ENCODE data around the gene RALGAPA2.

The RALGAPA2 gene

GRCh38 chr20:20491784-20492264 is 220.6 kb downstream of the RALGAPA2 start:
- DNase-seq, result no peak

DNA sequence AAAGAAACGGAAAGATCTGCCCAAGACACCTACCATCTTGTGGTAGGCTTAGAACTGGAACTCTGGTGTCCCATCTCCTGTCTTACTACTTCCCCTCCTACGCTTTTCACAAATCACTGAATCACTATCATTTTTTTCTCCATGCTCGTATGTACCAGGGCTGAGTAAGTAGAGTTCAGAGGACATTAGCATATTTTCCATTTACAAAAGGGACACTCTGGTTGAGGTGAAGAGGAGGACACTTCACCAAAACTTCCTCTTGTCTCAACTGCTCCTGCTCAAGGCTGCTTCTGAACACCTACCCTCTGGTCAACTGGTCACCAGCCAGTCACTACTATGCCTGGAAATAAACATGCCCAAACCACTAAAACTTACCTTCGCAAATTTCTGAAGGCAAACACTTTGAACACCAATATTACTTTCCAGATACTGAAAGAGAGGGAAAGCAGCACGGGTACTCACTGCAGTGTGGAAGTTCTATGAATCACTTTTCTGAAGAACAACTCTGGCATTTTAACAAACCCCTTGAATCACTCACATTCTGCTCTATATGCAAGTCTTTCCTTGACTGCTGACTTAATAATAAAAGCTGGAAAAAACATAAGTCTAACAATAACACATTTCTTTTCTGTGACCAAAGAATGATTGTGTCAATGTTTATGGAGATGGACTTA is 221.2 kb downstream of the RALGAPA2 start:
- no peak for DNase-seq

- DNase-seq, result no peak
These were observed 221.8 kb downstream of the RALGAPA2 start for GRCh38 chr20:20490673-20491072.

DNA sequence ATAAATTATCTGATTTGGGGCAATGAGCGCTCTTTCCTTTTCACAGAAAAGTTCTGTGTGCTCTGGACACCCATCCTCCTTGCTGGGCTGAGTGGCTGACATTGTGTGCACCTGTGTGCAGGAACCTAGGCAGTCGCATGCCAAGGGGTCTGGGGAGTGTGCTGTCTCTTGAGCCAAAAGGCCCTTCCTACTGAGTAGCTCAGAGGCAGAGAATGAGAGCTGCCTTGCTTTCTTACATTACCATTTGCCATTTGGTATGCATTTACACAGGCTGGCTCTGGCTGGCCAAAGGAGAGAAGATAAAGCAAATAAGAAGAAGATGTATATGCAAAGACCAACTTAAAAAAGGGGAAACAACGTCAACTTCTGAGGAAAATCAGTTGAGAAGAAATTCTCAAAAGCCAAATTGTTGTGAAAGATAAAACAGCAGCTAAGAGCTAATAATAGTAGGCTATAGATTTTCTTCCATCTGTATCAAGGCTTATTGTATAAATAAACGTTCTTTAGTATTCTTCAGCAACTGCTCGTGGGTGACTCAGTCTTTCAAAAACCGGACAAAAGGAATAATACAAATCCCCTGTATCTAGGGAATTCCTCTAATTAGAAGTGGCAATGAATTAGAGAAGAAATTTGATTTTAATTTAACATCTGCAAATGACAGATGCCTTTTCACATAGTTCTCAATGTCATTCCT is 222.6 kb downstream of the RALGAPA2 start:
- no peak for DNase-seq

DNA sequence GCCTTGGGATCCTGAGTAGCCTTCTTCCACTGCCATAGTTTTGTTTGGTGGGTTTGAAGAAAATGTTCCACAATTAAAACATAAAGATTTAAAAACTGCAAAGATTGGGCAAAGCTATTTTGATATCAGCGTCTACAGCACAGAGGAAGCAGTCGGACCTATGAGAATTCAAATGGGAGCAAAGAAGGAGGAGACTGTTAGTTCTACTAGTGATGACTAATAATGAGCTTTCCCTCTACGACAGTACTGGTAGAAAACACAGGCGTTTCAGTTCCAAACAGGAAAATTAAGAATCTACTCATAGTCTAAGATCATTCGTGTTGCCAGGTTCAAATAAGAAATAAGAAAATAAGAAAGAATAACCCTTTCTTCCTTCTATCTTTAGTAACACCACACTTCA is 223.4 kb downstream of the RALGAPA2 start:
- no peak for DNase-seq

- no peak for DNase-seq
These were observed 224.1 kb downstream of the RALGAPA2 start for GRCh38 chr20:20488388-20488787.

DNA sequence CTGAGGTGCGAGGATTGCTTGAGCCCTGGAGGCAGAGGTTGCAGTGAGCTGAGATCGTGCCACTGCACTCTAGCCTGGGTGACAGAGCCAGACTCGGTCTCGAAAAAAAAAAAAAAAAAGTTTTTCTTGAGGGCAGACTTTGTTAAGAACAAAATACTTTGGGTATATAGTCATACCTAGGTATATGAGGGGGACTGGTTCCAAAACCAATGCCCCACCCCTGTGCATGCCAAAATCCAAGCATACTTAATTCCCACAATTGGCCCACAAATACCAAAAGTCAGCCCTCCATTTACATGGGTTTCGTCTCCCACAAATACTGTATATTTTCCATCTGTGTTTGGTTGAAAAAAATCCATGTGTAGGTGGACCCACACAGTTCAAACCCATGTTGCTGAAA is 224.6 kb downstream of the RALGAPA2 start:
- no peak for DNase-seq

- DNase-seq, result no peak
These were observed 229.1 kb downstream of the RALGAPA2 start for GRCh38 chr20:20483328-20483727.

- no peak for DNase-seq
These were observed 230.0 kb downstream of the RALGAPA2 start for GRCh38 chr20:20482453-20482852.

- no peak for DNase-seq
These were observed 231.8 kb downstream of the RALGAPA2 start for GRCh38 chr20:20480689-20481088.

- DNase-seq, result no peak
These were observed 232.3 kb downstream of the RALGAPA2 start for GRCh38 chr20:20480126-20480525.

- no peak for DNase-seq
These were observed 234.9 kb downstream of the RALGAPA2 start for GRCh38 chr20:20477444-20478041.

- DNase-seq, result no peak
These were observed 235.9 kb downstream of the RALGAPA2 start for GRCh38 chr20:20476504-20476903.

- no peak for DNase-seq
These were observed 238.8 kb downstream of the RALGAPA2 start for GRCh38 chr20:20473657-20474056.

- DNase-seq, result no peak
These were observed 239.7 kb downstream of the RALGAPA2 start for GRCh38 chr20:20472684-20473274.

DNA sequence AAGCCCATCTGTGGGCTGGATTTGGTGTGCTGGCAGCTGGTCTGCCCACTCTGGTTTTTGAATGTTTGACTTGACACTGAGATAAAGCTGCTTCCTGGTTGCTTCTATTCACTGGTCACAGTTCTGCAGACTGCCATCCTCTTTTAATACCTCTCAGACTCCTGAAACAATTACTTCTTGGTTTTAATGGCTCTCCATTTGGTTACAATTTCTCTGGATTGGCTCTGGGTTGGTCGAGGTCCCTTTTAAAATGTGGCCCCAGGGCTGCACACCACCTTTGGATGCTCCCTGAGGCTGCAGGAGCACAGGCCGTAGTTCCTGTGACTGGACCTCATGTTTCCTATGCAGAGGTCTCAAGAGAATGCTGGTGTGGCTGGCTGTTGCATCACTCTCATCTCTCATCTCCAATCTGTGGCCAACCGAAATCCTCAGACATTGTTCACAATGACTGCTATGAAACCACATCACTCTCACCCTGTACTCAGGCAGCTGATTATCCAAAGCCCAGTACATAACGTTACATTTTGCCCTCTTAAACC is 246.0 kb downstream of the RALGAPA2 start:
- DNase-seq, result peak; percentile 5

DNA sequence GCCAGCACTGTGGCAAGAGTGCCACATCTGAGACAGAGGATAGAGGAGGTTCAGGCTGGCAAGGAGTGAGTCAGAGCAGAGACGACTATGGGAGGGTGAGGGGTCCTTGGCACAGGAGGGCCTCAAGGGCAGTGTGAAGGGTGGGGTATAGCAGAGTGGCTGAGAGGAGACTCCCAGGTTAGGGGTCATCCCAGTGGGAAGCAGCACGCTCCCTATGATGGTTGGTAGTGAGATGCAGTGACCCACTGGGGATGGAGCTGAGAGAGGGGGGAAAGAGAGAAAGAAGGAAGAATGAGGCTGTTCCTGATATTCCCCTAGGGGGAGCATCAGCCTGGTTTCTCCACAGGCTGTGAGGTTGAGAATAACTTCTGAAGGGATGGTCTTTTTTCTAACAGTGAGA is 247.2 kb downstream of the RALGAPA2 start:
- DNase-seq, result no peak

GRCh38 chr20:20463933-20464374 is 248.5 kb downstream of the RALGAPA2 start:
- no peak for DNase-seq

- DNase-seq, result no peak
These were observed 250.3 kb downstream of the RALGAPA2 start for GRCh38 chr20:20462185-20462584.

- no peak for DNase-seq
These were observed 250.9 kb downstream of the RALGAPA2 start for GRCh38 chr20:20461551-20461950.

- DNase-seq, result no peak
These were observed 252.7 kb downstream of the RALGAPA2 start for GRCh38 chr20:20459726-20460125.

GRCh38 chr20:20457392-20458126 is 254.9 kb downstream of the RALGAPA2 start:
- no peak for DNase-seq

GRCh38 chr20:20456741-20457140 is 255.7 kb downstream of the RALGAPA2 start:
- DNase-seq, result no peak

Data from hematopoietic multipotent progenitor cell treated with erythropoietin and hydrocortisone succinate and interleukin-3 and kit ligand, for 8 days (in vitro differentiated cells).